GM10248 (cell line): ENCODE results near the gene SCUBE1.

Source experiments
- CTCF ChIA-PET: fragments of 300-600 bp; sonication (Branson Sonifier 250); formaldehyde crosslinking; extraction: SDS; loops from one replicate; lab custom pipeline; 2021; ENCODE audit warnings: antibody characterized with exemption; lab: Yijun Ruan, JAX
- POLR2A ChIA-PET: fragments of 350-650 bp; sonication (Branson Sonifier 250); formaldehyde crosslinking; extraction: SDS; loops from one replicate; lab custom pipeline; 2020; ENCODE audit warnings: antibody characterized with exemption; lab: Yijun Ruan, JAX
- DNase-seq: peaks from one replicate; pipeline ENCODE4 v3.0.0; 2012; ENCODE audit errors: extremely low spot score
- TF ChIP-seq, protein P1 (sequence below): IDR thresholded peaks from 2 replicates; pipeline ENCODE4 v1.5.1; 2012; ENCODE audit warnings: mild to moderate bottlenecking, low read depth; ENCODE audit errors: extremely low read depth, missing control alignments, control extremely low read depth

The SCUBE1 gene

DNA sequence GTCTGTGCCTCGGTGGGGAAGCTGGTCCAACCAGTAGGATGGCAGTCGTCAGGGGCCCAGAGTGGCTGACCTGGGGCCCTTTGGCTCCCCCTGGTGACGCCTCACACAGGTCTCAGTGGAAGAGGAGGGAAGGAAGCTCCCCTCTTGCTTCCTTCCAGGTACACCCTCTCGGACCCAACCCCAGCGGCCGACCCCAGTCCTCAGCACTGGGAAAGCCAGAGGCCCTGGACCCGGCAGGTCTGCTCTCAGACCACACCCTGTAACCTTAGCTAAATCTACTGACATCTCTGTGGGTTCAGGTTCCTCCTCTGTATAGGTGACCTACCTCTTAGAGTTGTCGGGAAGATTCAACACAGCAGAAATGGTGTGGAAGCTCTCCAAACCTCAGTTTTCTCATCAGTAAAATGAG, 3.4 kb upstream of the SCUBE1 start:
- CTCF ChIA-PET: interaction anchor here (0.7 to 5.3 kb wide), 39 partner anchors 8 to 537 kb away, joined by 3 to 118 read pairs (median 4); no protein-coding TSS in a partner anchor
- TF ChIP-seq, protein P1, sequence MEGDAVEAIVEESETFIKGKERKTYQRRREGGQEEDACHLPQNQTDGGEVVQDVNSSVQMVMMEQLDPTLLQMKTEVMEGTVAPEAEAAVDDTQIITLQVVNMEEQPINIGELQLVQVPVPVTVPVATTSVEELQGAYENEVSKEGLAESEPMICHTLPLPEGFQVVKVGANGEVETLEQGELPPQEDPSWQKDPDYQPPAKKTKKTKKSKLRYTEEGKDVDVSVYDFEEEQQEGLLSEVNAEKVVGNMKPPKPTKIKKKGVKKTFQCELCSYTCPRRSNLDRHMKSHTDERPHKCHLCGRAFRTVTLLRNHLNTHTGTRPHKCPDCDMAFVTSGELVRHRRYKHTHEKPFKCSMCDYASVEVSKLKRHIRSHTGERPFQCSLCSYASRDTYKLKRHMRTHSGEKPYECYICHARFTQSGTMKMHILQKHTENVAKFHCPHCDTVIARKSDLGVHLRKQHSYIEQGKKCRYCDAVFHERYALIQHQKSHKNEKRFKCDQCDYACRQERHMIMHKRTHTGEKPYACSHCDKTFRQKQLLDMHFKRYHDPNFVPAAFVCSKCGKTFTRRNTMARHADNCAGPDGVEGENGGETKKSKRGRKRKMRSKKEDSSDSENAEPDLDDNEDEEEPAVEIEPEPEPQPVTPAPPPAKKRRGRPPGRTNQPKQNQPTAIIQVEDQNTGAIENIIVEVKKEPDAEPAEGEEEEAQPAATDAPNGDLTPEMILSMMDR: peak; percentile 65
- POLR2A ChIA-PET: no interaction called here
- peak; percentile 82 for DNase-seq

DNA sequence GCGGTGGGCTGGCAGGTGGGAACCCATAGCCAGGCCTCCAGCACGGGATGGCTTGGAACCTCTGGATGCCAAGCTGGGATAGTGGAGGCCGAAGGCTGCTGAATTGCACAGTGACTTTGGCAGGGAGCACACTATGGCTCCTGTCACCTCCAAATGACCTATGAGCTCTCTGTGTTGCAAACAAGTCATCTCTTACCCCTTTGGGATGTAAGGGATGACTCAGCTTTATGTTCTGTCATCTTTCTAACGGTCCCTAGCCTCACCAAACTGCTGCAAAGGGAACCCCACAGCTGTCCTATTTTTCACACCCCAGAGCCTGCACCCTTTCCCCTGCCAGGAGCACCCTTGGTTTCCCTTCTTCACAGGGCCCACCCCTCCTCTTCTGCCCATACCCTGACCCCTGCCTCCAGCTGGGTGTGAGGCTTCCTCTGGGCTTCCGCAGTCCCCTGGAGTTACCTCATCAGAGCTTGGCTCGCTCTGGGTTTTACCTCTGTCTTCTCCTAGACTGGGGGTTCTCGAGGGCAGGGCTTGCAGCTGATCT, 2.7 kb upstream of the SCUBE1 start:
- POLR2A ChIA-PET: no interaction called here
- TF ChIP-seq, protein P1: no peak
- no peak for DNase-seq
- CTCF ChIA-PET: interaction anchor here (0.9 to 5.3 kb wide), 30 partner anchors 9 to 537 kb away, joined by 3 to 118 read pairs (median 4); no protein-coding TSS in a partner anchor

DNA sequence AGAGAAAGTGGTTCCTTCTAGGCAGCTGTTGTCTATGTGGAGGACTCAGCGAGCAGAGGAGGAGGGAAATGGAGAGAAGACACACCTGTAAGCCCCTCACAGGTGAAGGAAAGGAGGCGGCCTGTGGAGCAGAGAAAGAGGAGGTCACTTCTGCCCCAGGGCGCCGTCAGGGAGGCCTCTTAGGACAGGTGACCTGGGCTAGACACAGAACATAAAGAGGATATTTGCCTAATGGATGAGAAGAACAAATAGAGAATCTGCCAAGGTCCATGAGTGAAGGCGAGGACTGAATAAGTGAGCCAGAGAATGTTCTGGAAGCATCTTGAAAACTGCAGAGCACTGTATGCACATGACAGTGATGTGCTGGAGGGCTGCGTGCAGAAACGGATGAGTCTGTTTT, 2.2 kb upstream of the SCUBE1 start:
- no peak for DNase-seq
- CTCF ChIA-PET: interaction anchor here (0.9 to 5.3 kb wide), 18 partner anchors 9 to 121 kb away, joined by 3 to 118 read pairs (median 7); no protein-coding TSS in a partner anchor
- POLR2A ChIA-PET: no interaction called here
- TF ChIP-seq, protein P1: no peak

DNA sequence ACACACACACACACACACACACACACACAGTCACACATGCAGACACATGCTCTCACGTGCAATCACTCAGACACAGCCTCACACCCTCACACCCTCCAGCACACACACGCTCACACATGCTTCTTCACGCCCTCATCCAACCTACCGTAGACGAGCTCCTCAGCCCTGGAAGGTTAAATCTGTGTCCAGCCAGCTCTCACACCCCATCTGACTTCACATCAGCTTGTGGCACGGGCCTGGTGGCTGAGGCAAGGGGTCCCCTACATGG, 1.3 kb upstream of the SCUBE1 start:
- CTCF ChIA-PET: interaction anchor here (1.5 to 5.3 kb wide), 4 partner anchors 8 to 114 kb away, joined by 3 to 118 read pairs (median 56); no protein-coding TSS in a partner anchor
- TF ChIP-seq, protein P1: no peak
- POLR2A ChIA-PET: no interaction called here

DNA sequence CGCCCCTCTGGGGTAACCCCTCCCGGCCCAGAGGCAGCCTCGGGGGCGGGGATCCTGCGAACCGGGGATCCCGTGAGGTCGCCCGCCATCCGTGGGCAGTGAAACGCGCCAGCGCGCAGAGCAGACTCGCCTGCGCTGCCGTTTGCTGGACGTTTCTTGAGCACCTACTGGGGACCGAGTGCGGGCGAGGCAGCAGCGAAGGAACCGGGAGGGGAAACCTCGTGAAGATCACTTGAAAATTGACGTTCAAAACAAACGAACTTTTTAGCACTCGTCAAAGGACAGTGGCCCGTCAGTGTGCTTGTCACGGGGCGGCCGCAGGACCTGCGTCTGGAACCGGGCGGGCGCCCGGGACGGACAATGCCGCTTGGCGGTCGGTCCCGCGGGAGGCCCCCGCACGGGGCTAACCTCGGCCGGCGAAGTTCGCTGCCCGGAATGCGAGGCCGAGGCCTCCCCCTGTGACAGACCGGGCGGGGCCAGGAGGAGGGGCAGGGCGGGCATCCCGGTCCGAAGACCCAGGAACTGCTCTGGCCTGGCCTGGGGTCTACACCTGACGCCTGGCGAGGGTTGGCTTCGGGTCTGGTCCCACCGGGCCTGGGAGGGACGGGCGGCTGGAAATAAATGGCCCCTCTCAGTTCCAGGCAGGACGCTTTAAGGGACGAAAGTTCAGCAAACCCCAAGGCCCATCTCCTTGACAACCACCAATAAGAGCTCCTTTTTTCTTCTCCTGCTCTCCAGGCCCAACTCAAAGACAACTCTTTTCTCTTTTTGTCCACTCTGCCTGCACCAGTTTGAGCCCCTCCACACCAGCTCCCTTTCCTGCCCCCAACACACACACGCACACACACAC, 723 bp upstream of the SCUBE1 start:
- no peak for DNase-seq
- TF ChIP-seq, protein P1: no peak
- ChIA-PET CTCF (interaction anchor here (1.5 to 5.3 kb wide), 3 partner anchors 8 to 70 kb away, joined by 3 to 118 read pairs (median 36); no protein-coding TSS in a partner anchor), POLR2A (no interaction called here)

More for the DNA sequence above, 1.3 kb upstream of the SCUBE1 start:
- no peak for DNase-seq

DNA sequence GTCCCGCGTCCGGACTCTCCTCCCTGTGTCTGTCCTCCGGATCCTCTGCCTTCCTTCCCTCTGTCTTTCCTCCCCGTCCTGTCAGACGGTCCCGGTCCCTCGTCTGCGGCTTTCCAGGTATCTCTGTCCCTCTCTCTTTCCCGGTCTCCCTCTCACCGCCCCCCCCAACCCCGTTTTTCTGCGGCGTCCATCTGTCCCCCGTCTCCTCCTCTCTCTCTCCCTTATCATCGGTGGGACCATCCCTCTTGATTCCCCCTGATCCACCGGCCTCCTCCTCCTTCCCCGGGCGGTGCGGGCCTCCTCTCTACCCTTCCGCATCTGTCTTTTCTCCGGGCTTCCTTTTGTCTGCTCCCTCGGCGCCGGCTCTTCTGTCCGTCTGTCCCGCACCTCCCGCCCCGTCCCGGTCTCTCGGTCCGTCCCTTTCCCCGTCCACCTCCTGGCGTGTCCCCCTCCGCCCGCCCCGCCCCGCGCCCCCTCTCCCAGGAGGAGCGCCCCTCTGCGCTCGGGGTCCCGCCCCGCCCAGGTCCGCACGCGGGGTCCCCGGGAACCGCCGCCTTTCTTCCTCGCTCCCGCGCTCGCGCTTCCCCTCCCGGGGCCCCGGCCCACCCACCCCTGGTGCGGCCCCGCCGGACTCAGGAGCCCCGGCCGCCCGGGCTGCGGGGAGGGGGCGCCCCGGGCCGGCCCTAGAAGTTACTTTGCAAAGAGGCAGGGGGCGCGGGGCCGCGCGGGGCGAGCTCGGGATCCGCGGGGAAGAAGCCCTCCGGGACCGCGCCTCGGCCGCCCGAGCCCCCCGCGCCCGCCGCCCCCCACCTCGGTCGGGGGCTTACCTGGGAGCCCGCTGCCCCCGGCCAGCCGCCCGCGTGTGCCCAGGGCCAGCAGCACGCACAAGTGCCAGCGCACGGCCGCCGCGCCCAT, 568 bp downstream of the SCUBE1 start:
- CTCF ChIA-PET: interaction anchor here (5.3 kb wide), 1 partner anchor 69 kb away, joined by 118 read pairs; no protein-coding TSS in a partner anchor
- TF ChIP-seq, protein P1: no peak
- POLR2A ChIA-PET: no interaction called here
- DNase-seq: no peak
